HepG2 (cell line): Measurements from ENCODE around the gene HARS2. TPM values are rescaled to one million over a fixed set of nuclear protein-coding genes. Genes with fewer than 3 reads are reported as not detected.
A peak's percentile ranks its signal among the peaks of the same experiment; 100 is the strongest.

Experiments
- DPF2 ChIP-seq: sonication (generic); formaldehyde crosslinking; IDR thresholded peaks from 2 replicates; pipeline ENCODE4 v1.4.0; 2020; ENCODE audit warnings: mild to moderate bottlenecking, low read depth, missing genetic modification reagents, borderline replicate concordance
- EED ChIP-seq: sonication (generic); formaldehyde crosslinking; IDR thresholded peaks from 2 replicates; pipeline ENCODE4 v1.5.0; 2020; ENCODE audit warnings: mild to moderate bottlenecking, missing genetic modification reagents
- ESRRA ChIP-seq: sonication (generic); formaldehyde crosslinking; IDR thresholded peaks from 2 replicates; pipeline ENCODE4 v1.5.1; 2020; ENCODE audit warnings: mild to moderate bottlenecking, low read depth, missing genetic modification reagents
- HOXA7 ChIP-seq: sonication (generic); formaldehyde crosslinking; IDR thresholded peaks from 2 replicates; pipeline ENCODE4 v1.8.1; 2022; ENCODE audit warnings: mild to moderate bottlenecking, missing genetic modification reagents, moderate library complexity
- JARID2 ChIP-seq: sonication (generic); formaldehyde crosslinking; IDR thresholded peaks from 2 replicates; pipeline ENCODE4 v1.8.1; 2023; ENCODE audit warnings: missing genetic modification reagents, inconsistent platforms; ENCODE audit not compliant: insufficient replicate concordance
- KDM2A ChIP-seq: sonication (generic); formaldehyde crosslinking; IDR thresholded peaks from 2 replicates; pipeline ENCODE4 v1.4.0; 2020; ENCODE audit warnings: low read depth, missing genetic modification reagents, borderline replicate concordance
- KLF9 ChIP-seq: IDR thresholded peaks from 2 replicates; pipeline ENCODE4 v1.6.1; 2016; ENCODE audit warnings: low read depth
- MEIS2 ChIP-seq: sonication (generic); formaldehyde crosslinking; IDR thresholded peaks from 2 replicates; pipeline ENCODE4 v1.9.0; 2021; ENCODE audit warnings: mild to moderate bottlenecking, missing genetic modification reagents
- MXI1 ChIP-seq: IDR thresholded peaks from 3 replicates; pipeline ENCODE4 v1.6.1; 2012; ENCODE audit warnings: low read depth, low read length, inconsistent platforms, borderline replicate concordance
- NFE2 ChIP-seq: sonication (generic); formaldehyde crosslinking; IDR thresholded peaks from 2 replicates; pipeline ENCODE4 v1.4.0; 2020; ENCODE audit warnings: missing genetic modification reagents
- NPAS2 ChIP-seq: sonication (generic); formaldehyde crosslinking; IDR thresholded peaks from 2 replicates; pipeline ENCODE4 v1.8.0; 2022; ENCODE audit warnings: mild to moderate bottlenecking, missing genetic modification reagents, borderline replicate concordance
- RARG ChIP-seq: sonication (generic); formaldehyde crosslinking; IDR thresholded peaks from 2 replicates; pipeline ENCODE4 v1.4.0; 2020; ENCODE audit warnings: low read depth, mild to moderate bottlenecking, missing genetic modification reagents
- SMAD9 ChIP-seq: sonication (generic); formaldehyde crosslinking; IDR thresholded peaks from 2 replicates; pipeline ENCODE4 v1.5.1; 2020; ENCODE audit warnings: mild to moderate bottlenecking, missing genetic modification reagents
- ZBTB7B ChIP-seq: sonication (generic); formaldehyde crosslinking; IDR thresholded peaks from 2 replicates; pipeline ENCODE4 v1.4.0; 2020; ENCODE audit warnings: missing genetic modification reagents
- ZNF101 ChIP-seq: sonication (generic); formaldehyde crosslinking; IDR thresholded peaks from 2 replicates; pipeline ENCODE4 v1.4.0; 2020; ENCODE audit warnings: mild to moderate bottlenecking, low read depth, missing genetic modification reagents, borderline replicate concordance
- ZNF3 ChIP-seq: IDR thresholded peaks from 2 replicates; pipeline ENCODE4 v1.7.0; 2017; ENCODE audit warnings: inconsistent platforms
- ZNF382 ChIP-seq: sonication (generic); formaldehyde crosslinking; IDR thresholded peaks from 2 replicates; pipeline ENCODE4 v1.5.0; 2020; ENCODE audit warnings: missing genetic modification reagents, mild to moderate bottlenecking, borderline replicate concordance
- ZNF567 ChIP-seq: sonication (generic); formaldehyde crosslinking; IDR thresholded peaks from 2 replicates; pipeline ENCODE4 v1.8.1; 2023; ENCODE audit warnings: mild to moderate bottlenecking, missing genetic modification reagents, borderline replicate concordance
- polyA plus RNA-seq, 8 experiments: library from polyadenylated mRNA; depleted of rRNA in 3 of 8; stranded (reverse) in 7 of 8; unstranded in 1 of 8; fragments of >200 nt; fragmentation: Illumina TruSeq in 4 of 8; extraction: Trizol in 4 of 8; gene quantifications; 2 replicates each; pipeline versions ENCODE4 v1.2.1 to v1.2.3, GENCODE V29; 2011 to 2016; ENCODE audit warnings: low read depth in 4 of 8, missing spikeins in 1 of 8, mixed read lengths in 1 of 8; ENCODE audit not compliant: insufficient read depth in 1 of 8
- total RNA-seq, 5 experiments: library from RNA; depleted of rRNA; stranded (reverse); fragments of >200 nt; fragmentation: Illumina TruSeq; extraction: Trizol; gene quantifications; 2 replicates each; pipeline ENCODE4 v1.2.3, GENCODE V29; 2016; ENCODE audit warnings: low read depth in 1 of 5
- TF ChIP-seq, protein P1 (sequence below): sonication (generic); formaldehyde crosslinking; IDR thresholded peaks from 2 replicates; pipeline ENCODE4 v1.9.0; 2021; ENCODE audit warnings: missing genetic modification reagents, borderline replicate concordance
- TF ChIP-seq, protein P2 (sequence below): sonication (generic); formaldehyde crosslinking; IDR thresholded peaks from 2 replicates; pipeline ENCODE4 v1.8.0; 2022; ENCODE audit warnings: mild to moderate bottlenecking, missing genetic modification reagents, borderline replicate concordance
- TF ChIP-seq, protein P3 (sequence below): sonication (generic); formaldehyde crosslinking; IDR thresholded peaks from 2 replicates; pipeline ENCODE4 v1.5.1; 2020; ENCODE audit warnings: mild to moderate bottlenecking, missing genetic modification reagents, borderline replicate concordance

HARS2 gene
- total and polyA plus RNA-seq, 2 of the 13 experiments (the other 11 are each of a cell fraction or from before 2014, with no cell fraction given), result 17.9 to 25.8 TPM

DNA sequence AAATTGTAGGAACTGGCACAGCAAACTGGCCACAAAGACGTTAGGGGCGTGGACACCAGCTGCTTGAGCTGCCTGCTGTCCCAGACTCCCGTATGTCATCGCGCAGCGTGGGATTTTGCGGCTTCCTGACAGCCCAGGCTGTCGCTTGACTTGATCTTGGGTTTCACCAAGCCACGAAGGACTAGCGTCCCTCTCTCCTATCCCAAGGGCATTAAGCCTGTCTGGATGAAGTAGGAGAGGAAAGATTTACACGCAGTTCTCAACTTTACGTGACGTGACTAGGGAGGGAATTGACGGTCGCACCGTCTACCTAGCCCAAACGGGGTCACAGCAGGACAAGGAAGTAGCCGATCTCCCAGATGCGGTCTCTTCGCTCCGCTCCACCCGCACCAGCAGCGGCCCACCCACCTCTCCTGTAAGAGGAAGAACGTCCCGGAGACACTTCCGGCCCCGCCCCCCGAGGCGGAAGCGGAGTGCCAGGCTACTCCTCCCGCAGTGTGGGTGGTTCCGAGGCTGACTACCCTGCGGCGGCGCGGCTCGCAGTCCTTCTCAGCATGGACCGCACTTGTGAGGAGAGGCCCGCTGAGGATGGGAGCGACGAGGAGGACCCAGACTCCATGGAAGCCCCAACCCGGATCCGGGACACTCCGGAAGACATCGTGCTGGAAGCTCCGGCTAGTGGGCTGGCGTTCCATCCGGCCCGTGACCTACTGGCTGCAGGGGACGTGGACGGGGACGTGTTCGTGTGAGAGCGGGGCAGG lies 26.7 kb upstream of the HARS2 start, which contains the start of gene WDR55 (continued):
- TF ChIP-seq NFE2 (CRISPR knock-in tag) (no peak), JARID2 (CRISPR knock-in tag) (no peak), KDM2A (CRISPR knock-in tag) (peak; percentile 95), RARG (no peak), MEIS2 (CRISPR knock-in tag) (no peak), NPAS2 (no peak), EED (peak; percentile 56; the same call in 1 of the 2 replicates), KLF9 (no peak), ZNF101 (CRISPR knock-in tag) (no peak), ZNF3 (no peak), MXI1 (peak; percentile 85; the same call in 2 of the 3 replicates), HOXA7 (no peak), DPF2 (CRISPR knock-in tag) (no peak), ZBTB7B (CRISPR knock-in tag) (no peak), ZNF567 (CRISPR knock-in tag) (peak; percentile 69; the same call in 1 of the 2 replicates), SMAD9 (CRISPR knock-in tag) (no peak), ZNF382 (CRISPR knock-in tag) (no peak), ESRRA (CRISPR knock-in tag) (no peak; the same call in 1 of the 2 replicates)
- TF ChIP-seq, protein P1, sequence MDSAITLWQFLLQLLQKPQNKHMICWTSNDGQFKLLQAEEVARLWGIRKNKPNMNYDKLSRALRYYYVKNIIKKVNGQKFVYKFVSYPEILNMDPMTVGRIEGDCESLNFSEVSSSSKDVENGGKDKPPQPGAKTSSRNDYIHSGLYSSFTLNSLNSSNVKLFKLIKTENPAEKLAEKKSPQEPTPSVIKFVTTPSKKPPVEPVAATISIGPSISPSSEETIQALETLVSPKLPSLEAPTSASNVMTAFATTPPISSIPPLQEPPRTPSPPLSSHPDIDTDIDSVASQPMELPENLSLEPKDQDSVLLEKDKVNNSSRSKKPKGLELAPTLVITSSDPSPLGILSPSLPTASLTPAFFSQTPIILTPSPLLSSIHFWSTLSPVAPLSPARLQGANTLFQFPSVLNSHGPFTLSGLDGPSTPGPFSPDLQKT, result 0 out of 2 replicates have a peak, but pooled peaks have one; percentile 33
- TF ChIP-seq, protein P2, sequence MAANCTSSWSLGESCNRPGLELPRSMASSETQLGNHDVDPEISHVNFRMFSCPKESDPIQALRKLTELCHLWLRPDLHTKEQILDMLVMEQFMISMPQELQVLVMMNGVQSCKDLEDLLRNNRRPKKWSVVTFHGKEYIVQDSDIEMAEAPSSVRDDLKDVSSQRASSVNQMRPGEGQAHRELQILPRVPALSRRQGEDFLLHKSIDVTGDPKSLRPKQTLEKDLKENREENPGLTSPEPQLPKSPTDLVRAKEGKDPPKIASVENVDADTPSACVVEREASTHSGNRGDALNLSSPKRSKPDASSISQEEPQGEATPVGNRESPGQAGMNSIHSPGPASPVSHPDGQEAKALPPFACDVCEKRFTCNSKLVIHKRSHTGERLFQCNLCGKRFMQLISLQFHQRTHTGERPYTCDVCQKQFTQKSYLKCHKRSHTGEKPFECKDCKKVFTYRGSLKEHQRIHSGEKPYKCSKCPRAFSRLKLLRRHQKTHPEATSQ (CRISPR knock-in tag), result no peak; the same call in 1 of the 2 replicates
- TF ChIP-seq, protein P3, sequence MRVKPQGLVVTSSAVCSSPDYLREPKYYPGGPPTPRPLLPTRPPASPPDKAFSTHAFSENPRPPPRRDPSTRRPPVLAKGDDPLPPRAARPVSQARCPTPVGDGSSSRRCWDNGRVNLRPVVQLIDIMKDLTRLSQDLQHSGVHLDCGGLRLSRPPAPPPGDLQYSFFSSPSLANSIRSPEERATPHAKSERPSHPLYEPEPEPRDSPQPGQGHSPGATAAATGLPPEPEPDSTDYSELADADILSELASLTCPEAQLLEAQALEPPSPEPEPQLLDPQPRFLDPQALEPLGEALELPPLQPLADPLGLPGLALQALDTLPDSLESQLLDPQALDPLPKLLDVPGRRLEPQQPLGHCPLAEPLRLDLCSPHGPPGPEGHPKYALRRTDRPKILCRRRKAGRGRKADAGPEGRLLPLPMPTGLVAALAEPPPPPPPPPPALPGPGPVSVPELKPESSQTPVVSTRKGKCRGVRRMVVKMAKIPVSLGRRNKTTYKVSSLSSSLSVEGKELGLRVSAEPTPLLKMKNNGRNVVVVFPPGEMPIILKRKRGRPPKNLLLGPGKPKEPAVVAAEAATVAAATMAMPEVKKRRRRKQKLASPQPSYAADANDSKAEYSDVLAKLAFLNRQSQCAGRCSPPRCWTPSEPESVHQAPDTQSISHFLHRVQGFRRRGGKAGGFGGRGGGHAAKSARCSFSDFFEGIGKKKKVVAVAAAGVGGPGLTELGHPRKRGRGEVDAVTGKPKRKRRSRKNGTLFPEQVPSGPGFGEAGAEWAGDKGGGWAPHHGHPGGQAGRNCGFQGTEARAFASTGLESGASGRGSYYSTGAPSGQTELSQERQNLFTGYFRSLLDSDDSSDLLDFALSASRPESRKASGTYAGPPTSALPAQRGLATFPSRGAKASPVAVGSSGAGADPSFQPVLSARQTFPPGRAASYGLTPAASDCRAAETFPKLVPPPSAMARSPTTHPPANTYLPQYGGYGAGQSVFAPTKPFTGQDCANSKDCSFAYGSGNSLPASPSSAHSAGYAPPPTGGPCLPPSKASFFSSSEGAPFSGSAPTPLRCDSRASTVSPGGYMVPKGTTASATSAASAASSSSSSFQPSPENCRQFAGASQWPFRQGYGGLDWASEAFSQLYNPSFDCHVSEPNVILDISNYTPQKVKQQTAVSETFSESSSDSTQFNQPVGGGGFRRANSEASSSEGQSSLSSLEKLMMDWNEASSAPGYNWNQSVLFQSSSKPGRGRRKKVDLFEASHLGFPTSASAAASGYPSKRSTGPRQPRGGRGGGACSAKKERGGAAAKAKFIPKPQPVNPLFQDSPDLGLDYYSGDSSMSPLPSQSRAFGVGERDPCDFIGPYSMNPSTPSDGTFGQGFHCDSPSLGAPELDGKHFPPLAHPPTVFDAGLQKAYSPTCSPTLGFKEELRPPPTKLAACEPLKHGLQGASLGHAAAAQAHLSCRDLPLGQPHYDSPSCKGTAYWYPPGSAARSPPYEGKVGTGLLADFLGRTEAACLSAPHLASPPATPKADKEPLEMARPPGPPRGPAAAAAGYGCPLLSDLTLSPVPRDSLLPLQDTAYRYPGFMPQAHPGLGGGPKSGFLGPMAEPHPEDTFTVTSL (CRISPR knock-in tag), result no peak
